HEK293T (cell line): ENCODE results near the gene LMNB1.
"Not testable (repeated sequence)": the region's sequence is repeated elsewhere in the genome, so short reads cannot be mapped to it uniquely, and the experiment has no call there.

Experiments used
- CTCF ChIA-PET: fragments of 350-600 bp; formaldehyde crosslinking; extraction: SDS; loops from one replicate; lab custom pipeline; 2021; ENCODE audit warnings: antibody characterized with exemption, inconsistent platforms; lab: Yijun Ruan, JAX
- POLR2A ChIA-PET: fragments of 350-600 bp; formaldehyde crosslinking; extraction: SDS; loops from one replicate; lab custom pipeline; 2020; ENCODE audit warnings: antibody characterized with exemption, inconsistent platforms; lab: Yijun Ruan, JAX
- DNase-seq: peaks from one replicate; pipeline ENCODE4 v3.0.0; 2012; ENCODE audit warnings: mixed read lengths; ENCODE audit errors: extremely low spot score
- ARNT ChIP-seq: fragments of 450-650 bp; IDR thresholded peaks from 2 replicates; pipeline ENCODE4 v1.6.1; 2017; ENCODE audit warnings: mild to moderate bottlenecking
- BHLHE40 ChIP-seq: fragments of 450-650 bp; IDR thresholded peaks from 2 replicates; pipeline ENCODE4 v1.6.1; 2016; ENCODE audit warnings: mild to moderate bottlenecking, moderate library complexity, borderline replicate concordance
- CTBP1 ChIP-seq: fragments of 450-650 bp; IDR thresholded peaks from 2 replicates; pipeline ENCODE4 v1.6.1; 2016; ENCODE audit warnings: borderline replicate concordance
- ELF4 ChIP-seq: fragments of 450-650 bp; IDR thresholded peaks from 2 replicates; pipeline ENCODE4 v1.6.1; 2017; ENCODE audit warnings: antibody characterized with exemption
- FOXA1 ChIP-seq: fragments of 450-650 bp; IDR thresholded peaks from 2 replicates; pipeline ENCODE4 v1.6.1; 2016; ENCODE audit warnings: mild to moderate bottlenecking
- FOXK2 ChIP-seq: fragments of 450-650 bp; IDR thresholded peaks from 2 replicates; pipeline ENCODE4 v1.6.1; 2016; ENCODE audit warnings: mild to moderate bottlenecking
- FOXM1 ChIP-seq: fragments of 450-650 bp; IDR thresholded peaks from 2 replicates; pipeline ENCODE4 v1.6.1; 2017; ENCODE audit warnings: mild to moderate bottlenecking, borderline replicate concordance
- HDGF ChIP-seq: fragments of 450-650 bp; IDR thresholded peaks from 2 replicates; pipeline ENCODE4 v1.6.1; 2017; ENCODE audit warnings: antibody characterized with exemption, borderline replicate concordance
- L3MBTL2 ChIP-seq: fragments of 450-650 bp; conservative IDR thresholded peaks from 2 replicates; pipeline ENCODE4 v1.6.1; 2016; ENCODE audit warnings: mild to moderate bottlenecking
- LEF1 ChIP-seq: fragments of 450-650 bp; IDR thresholded peaks from 2 replicates; pipeline ENCODE4 v1.6.1; 2017; ENCODE audit warnings: mild to moderate bottlenecking, borderline replicate concordance
- NFRKB ChIP-seq: fragments of 450-650 bp; IDR thresholded peaks from 2 replicates; pipeline ENCODE4 v1.6.1; 2016; ENCODE audit warnings: mild to moderate bottlenecking, moderate library complexity
- SP1 ChIP-seq: fragments of 450-650 bp; IDR thresholded peaks from 2 replicates; pipeline ENCODE4 v1.6.1; 2017
- SUZ12 ChIP-seq: fragments of 450-650 bp; IDR thresholded peaks from 2 replicates; pipeline ENCODE4 v1.6.1; 2016; ENCODE audit warnings: mild to moderate bottlenecking
- TARDBP ChIP-seq: fragments of 450-650 bp; IDR thresholded peaks from 2 replicates; pipeline ENCODE4 v1.6.1; 2016
- ZNF384 ChIP-seq: fragments of 450-650 bp; IDR thresholded peaks from 2 replicates; pipeline ENCODE4 v1.6.1; 2016

Gene LMNB1

GRCh38 chr5:126754609-126755008, 22.3 kb upstream of the LMNB1 start:
- POLR2A ChIA-PET: no interaction called here
- DNase-seq: no peak
- CTCF ChIA-PET: no interaction called here

GRCh38 chr5:126755593-126755992, 21.3 kb upstream of the LMNB1 start:
- no peak for TF ChIP-seq LEF1
- no peak for TF ChIP-seq SUZ12
- TF ChIP-seq ELF4: no peak
- TF ChIP-seq FOXM1: no peak
- TF ChIP-seq ARNT: no peak
- TF ChIP-seq HDGF: no peak
- TF ChIP-seq CTBP1: no peak
- TF ChIP-seq BHLHE40: no peak
- ChIA-PET CTCF (no interaction called here), POLR2A (interaction anchor here (1.1 kb wide), 1 partner anchor 20 kb away, joined by 4 read pairs; no protein-coding TSS in a partner anchor)
- no peak for DNase-seq

More at GRCh38 chr5:126754609-126755008, 22.3 kb upstream of the LMNB1 start:
- no peak for TF ChIP-seq ARNT

GRCh38 chr5:126757713-126758357, 19.1 kb upstream of the LMNB1 start:
- CTCF ChIA-PET: interaction anchor here (0.6 to 0.9 kb wide), 4 partner anchors 18 to 264 kb away, joined by 3 to 7 read pairs (median 4); no protein-coding TSS in a partner anchor

GRCh38 chr5:126763371-126763770, 13.6 kb upstream of the LMNB1 start:
- no peak for DNase-seq
- ChIA-PET CTCF (no interaction called here), POLR2A (interaction anchor here (5.8 kb wide), 1 partner anchor 14 kb away, joined by 24 read pairs; the partner anchor contains the start of gene LMNB1)
- TF ChIP-seq ZNF384: no peak
- TF ChIP-seq FOXA1: no peak
- TF ChIP-seq ELF4: no peak
- no peak for TF ChIP-seq FOXK2
- no peak for TF ChIP-seq CTBP1
- no peak for TF ChIP-seq BHLHE40
- TF ChIP-seq FOXM1: no peak

More at GRCh38 chr5:126757713-126758357, 19.1 kb upstream of the LMNB1 start:
- TF ChIP-seq SP1 (no peak), NFRKB (no peak), ELF4 (no peak), FOXK2 (no peak), LEF1 (no peak), ZNF384 (no peak), BHLHE40 (no peak), FOXM1 (no peak), CTBP1 (no peak), ARNT (no peak), HDGF (no peak), TARDBP (no peak), L3MBTL2 (no peak), FOXA1 (no peak)
- POLR2A ChIA-PET: interaction anchor here (0.9 to 2.4 kb wide), 2 partner anchors 19 to 20 kb away, joined by 3 to 8 read pairs; partner anchors contain the start of gene LMNB1
- no peak for DNase-seq

GRCh38 chr5:126769703-126770102, 7.2 kb upstream of the LMNB1 start:
- TF ChIP-seq HDGF (no peak), BHLHE40 (no peak), FOXA1 (no peak), TARDBP (no peak)
- CTCF ChIA-PET: no interaction called here
- POLR2A ChIA-PET: no interaction called here
- no peak for DNase-seq

GRCh38 chr5:126773536-126773935, 3.4 kb upstream of the LMNB1 start:
- CTCF ChIA-PET, DNase-seq: not testable (repeated sequence)
- POLR2A ChIA-PET: interaction anchor here (1.0 kb wide), 1 partner anchor 97 kb away, joined by 3 read pairs; no protein-coding TSS in a partner anchor

GRCh38 chr5:126774595-126774994, 2.3 kb upstream of the LMNB1 start:
- not testable (repeated sequence) for DNase-seq
- POLR2A ChIA-PET: interaction anchor here (0.7 kb wide), 1 partner anchor 306 kb away, joined by 4 read pairs; no protein-coding TSS in a partner anchor
- CTCF ChIA-PET: interaction anchor here (0.5 to 7.6 kb wide), 3 partner anchors 18 to 168 kb away, joined by 3 to 80 read pairs (median 4); no protein-coding TSS in a partner anchor

- TF ChIP-seq HDGF: no peak
- TF ChIP-seq LEF1: 0 out of 2 replicates have a peak, but pooled peaks have one; percentile 11
- no peak for TF ChIP-seq NFRKB
- TF ChIP-seq ELF4: no peak
- peak; percentile 35; the same call in 1 of the 2 replicates for TF ChIP-seq L3MBTL2
- TF ChIP-seq CTBP1: no peak
- TF ChIP-seq ZNF384: no peak
- no peak for TF ChIP-seq FOXK2
- TF ChIP-seq ARNT: no peak
- TF ChIP-seq FOXA1: no peak
- TF ChIP-seq SUZ12: no peak
- DNase-seq: peak; percentile 23
- CTCF ChIA-PET: interaction anchor here (0.6 to 7.6 kb wide), 5 partner anchors 17 to 120 kb away, joined by 3 to 80 read pairs (median 3); no protein-coding TSS in a partner anchor
- POLR2A ChIA-PET: interaction anchor here (0.6 to 4.0 kb wide), 46 partner anchors 9 to 254 kb away, joined by 3 to 78 read pairs (median 8); partner anchors contain the start of genes ALDH7A1, MARCHF3 and PHAX
Measured at GRCh38 chr5:126777257-126777974, 480 bp downstream of the LMNB1 start.
